Activated CD4-positive, alpha-beta memory T cell treated with anti-CD3 and anti-CD28 coated beads for 36 hours (primary cell): ENCODE measurements around the gene TM4SF18. TPM values are rescaled to one million over a fixed set of nuclear protein-coding genes. Genes with fewer than 3 reads are reported as not detected.

Experiments used
- CTCF ChIA-PET: fragments of 350-600 bp; sonication (Branson Sonifier 250); formaldehyde crosslinking; loops from one replicate; lab custom pipeline; 2021; ENCODE audit warnings: antibody characterized with exemption, inconsistent platforms; lab: Charles Lee
- POLR2A ChIA-PET: fragments of 350-600 bp; sonication (Branson Sonifier 250); formaldehyde crosslinking; loops from one replicate; lab custom pipeline; 2021; ENCODE audit warnings: antibody characterized with exemption; lab: Charles Lee
- DNase-seq: peaks from one replicate; pipeline ENCODE4 v3.0.0-alpha.2; 2020
- H3K27ac Mint-ChIP-seq: one replicate; pipeline ENCODE4 v1.8.0; 2021; ENCODE audit warnings: mixed read lengths
- H3K27me3 Mint-ChIP-seq: one replicate; pipeline ENCODE4 v1.8.0; 2021; ENCODE audit warnings: mixed read lengths
- H3K36me3 Mint-ChIP-seq: one replicate; pipeline ENCODE4 v1.8.0; 2021; ENCODE audit warnings: mixed read lengths
- H3K4me1 Mint-ChIP-seq: one replicate; pipeline ENCODE4 v1.8.0; 2021; ENCODE audit warnings: low read depth, mixed read lengths
- H3K4me3 Mint-ChIP-seq: one replicate; pipeline ENCODE4 v1.8.0; 2021; ENCODE audit warnings: mild to moderate bottlenecking, mixed read lengths
- H3K9me3 Mint-ChIP-seq: one replicate; pipeline ENCODE4 v1.8.0; 2021; ENCODE audit warnings: mixed read lengths
- intact Hi-C: fragments of 100-400 bp; cut with micrococcal nuclease; formaldehyde crosslinking; loops from one replicate; pipeline ENCODE4 v1.15.1; 2023
- total RNA-seq, 2 experiments: library from RNA; stranded (reverse); gene quantifications; one replicate each; pipeline ENCODE4 v1.2.3, GENCODE V29; 2021

The TM4SF18 gene
- total RNA-seq, 2 experiments from 2014 or later = not detected

GRCh38 chr3:149332771-149333170 is 665 bp downstream of the TM4SF18 start:
- intact Hi-C loops = no loop called here
- Mint-ChIP-seq H3K36me3 (no peaks in the 10 kb centered on the region), H3K27ac (no peak overlapping the region), H3K4me3 (no peak overlapping the region), H3K27me3 (peaks cover 9% of the 10 kb centered on the region), H3K9me3 (no peaks in the 10 kb centered on the region), H3K4me1 (no peaks in the 10 kb centered on the region)
- no peak for DNase-seq
- POLR2A ChIA-PET = no interaction called here
- CTCF ChIA-PET = interaction anchor here (0.8 kb wide), 1 partner anchor 25 kb away, joined by 3 read pairs; no protein-coding TSS in a partner anchor

DNA sequence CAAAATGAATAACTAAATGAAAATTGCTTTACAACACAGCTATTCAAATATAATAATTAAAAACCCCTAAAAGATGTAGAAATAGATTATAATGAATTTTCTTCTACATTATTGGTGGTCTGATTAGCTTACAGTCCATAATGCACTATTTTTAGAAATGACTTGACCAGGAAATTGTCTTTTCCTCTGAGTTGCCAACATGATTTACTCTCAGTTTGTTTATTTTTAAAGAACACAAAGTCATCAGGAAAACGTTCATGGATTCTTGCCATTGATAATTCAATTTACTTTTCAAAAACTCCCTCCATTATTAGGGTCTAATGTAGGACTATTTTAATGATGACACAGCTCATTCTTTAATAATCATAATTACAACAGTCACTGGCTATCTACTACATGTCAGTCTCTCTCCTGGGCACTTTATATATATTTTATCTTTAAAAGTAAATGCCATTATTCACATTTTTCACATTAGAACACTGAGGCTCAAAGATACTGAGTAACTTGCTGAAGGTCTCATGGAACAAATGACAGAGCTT is 1.1 kb downstream of the TM4SF18 start:
- H3K4me1 Mint-ChIP-seq = no peaks in the 10 kb centered on the region
- intact Hi-C loops = no loop called here
- DNase-seq = no peak
- peaks cover 9% of the 10 kb centered on the region for H3K27me3 Mint-ChIP-seq
- ChIA-PET CTCF (interaction anchor here (0.7 to 0.8 kb wide), 2 partner anchors 21 to 24 kb away, joined by 3 read pairs; no protein-coding TSS in a partner anchor), POLR2A (no interaction called here)
- no peak overlapping the region for H3K4me3 Mint-ChIP-seq
- no peaks in the 10 kb centered on the region for H3K36me3 Mint-ChIP-seq
- no peaks in the 10 kb centered on the region for H3K9me3 Mint-ChIP-seq
- no peak overlapping the region for H3K27ac Mint-ChIP-seq

DNA sequence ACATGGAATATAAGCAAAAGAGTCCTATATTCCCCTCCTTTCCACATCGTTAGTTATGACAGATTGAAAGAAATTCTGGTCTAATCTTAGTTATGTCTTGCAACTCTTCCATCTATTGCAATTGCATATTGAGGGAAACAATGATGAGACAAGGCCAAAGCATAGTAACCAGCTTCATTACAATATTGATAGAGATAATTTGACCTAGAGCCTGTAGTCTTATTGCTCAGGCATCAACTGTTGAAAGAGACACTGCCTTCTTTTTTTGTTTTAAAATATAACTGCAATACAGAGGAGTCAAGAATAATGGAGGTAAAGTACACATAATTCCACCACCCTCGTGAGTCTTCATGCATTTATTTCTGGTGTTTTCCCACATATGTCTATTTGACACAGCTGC is 2.0 kb downstream of the TM4SF18 start:
- CTCF ChIA-PET = no interaction called here
- Mint-ChIP-seq H3K4me1 (no peaks in the 10 kb centered on the region), H3K36me3 (no peaks in the 10 kb centered on the region), H3K4me3 (no peak overlapping the region), H3K27me3 (peaks cover 9% of the 10 kb centered on the region), H3K27ac (no peak overlapping the region), H3K9me3 (no peaks in the 10 kb centered on the region)
- POLR2A ChIA-PET = no interaction called here
- DNase-seq = no peak
- intact Hi-C loops = no loop called here

DNA sequence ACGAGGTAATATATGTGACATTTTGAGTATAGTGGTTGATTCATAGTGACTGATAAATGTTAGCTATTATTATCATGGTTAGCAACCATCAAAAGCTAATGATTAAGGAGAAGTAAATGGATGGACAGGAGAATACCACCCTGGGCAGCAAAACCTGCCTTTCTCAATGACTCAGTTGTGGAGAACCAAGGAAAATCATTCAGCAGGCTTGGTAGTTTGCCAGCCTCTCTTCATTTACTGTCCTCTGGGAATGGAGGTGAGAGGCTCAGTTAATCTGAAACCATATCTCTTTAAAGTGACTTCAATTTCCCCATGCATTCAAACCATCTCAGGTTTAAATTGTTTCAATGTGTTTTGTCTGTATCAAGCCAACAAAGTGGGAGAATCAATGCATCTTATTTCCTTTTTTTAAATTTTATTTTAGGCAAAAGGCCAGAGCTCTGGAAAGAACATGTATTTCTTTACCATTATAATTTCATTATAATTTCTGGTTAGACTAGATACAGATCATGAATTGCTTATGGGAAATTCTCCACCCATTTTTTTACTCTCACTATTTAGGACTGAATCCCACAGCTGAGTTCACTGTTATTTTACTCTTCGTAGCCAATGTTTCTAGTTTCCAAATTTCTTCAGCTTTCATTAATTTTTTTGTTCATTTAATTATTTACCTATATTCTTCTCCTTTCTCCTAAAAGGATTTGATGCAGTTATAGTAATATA is 2.7 kb downstream of the TM4SF18 start:
- peaks cover 9% of the 10 kb centered on the region for H3K27me3 Mint-ChIP-seq
- DNase-seq = no peak
- intact Hi-C loops = no loop called here
- H3K9me3 Mint-ChIP-seq = no peaks in the 10 kb centered on the region
- H3K27ac Mint-ChIP-seq = no peak overlapping the region
- no peaks in the 10 kb centered on the region for H3K4me1 Mint-ChIP-seq
- ChIA-PET POLR2A (no interaction called here), CTCF (interaction anchor here (0.5 kb wide), 1 partner anchor 42 kb away, joined by 3 read pairs; no protein-coding TSS in a partner anchor)
- H3K4me3 Mint-ChIP-seq = no peak overlapping the region
- no peaks in the 10 kb centered on the region for H3K36me3 Mint-ChIP-seq

DNA sequence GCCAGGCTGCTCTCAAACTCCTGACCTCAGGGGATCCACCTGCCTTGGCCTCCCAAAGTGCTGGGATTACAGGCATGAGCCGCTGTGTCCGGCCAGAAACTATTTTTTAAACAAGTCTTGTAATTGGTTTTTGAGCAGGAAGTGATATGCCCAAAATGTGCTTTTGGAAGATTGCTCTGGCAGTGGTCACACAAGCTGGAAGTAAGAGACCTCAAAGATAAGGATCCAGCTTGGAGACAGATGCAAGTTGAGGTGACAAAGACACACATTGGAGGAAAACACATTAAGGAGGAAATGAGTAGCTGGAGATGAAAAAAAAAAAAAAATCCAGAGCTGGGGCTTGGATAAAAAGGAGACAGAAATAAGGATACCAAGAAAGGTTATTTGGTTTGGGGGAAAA is 6.3 kb downstream of the TM4SF18 start:
- H3K4me1 Mint-ChIP-seq = no peaks in the 10 kb centered on the region
- intact Hi-C loops = no loop called here
- H3K27ac Mint-ChIP-seq = no peak overlapping the region
- H3K4me3 Mint-ChIP-seq = no peak overlapping the region
- H3K36me3 Mint-ChIP-seq = no peaks in the 10 kb centered on the region
- H3K27me3 Mint-ChIP-seq = peaks cover 11% of the 10 kb centered on the region
- POLR2A ChIA-PET = no interaction called here
- no peak for DNase-seq
- CTCF ChIA-PET = no interaction called here
- no peaks in the 10 kb centered on the region for H3K9me3 Mint-ChIP-seq

GRCh38 chr3:149325581-149325980 is 7.9 kb downstream of the TM4SF18 start:
- no peaks in the 10 kb centered on the region for H3K4me1 Mint-ChIP-seq
- POLR2A ChIA-PET = no interaction called here
- DNase-seq = no peak
- CTCF ChIA-PET = no interaction called here
- no peaks in the 10 kb centered on the region for H3K36me3 Mint-ChIP-seq
- H3K27me3 Mint-ChIP-seq = peaks cover 11% of the 10 kb centered on the region
- no peak overlapping the region for H3K27ac Mint-ChIP-seq
- intact Hi-C loops = no loop called here
- no peaks in the 10 kb centered on the region for H3K9me3 Mint-ChIP-seq
- no peak overlapping the region for H3K4me3 Mint-ChIP-seq

DNA sequence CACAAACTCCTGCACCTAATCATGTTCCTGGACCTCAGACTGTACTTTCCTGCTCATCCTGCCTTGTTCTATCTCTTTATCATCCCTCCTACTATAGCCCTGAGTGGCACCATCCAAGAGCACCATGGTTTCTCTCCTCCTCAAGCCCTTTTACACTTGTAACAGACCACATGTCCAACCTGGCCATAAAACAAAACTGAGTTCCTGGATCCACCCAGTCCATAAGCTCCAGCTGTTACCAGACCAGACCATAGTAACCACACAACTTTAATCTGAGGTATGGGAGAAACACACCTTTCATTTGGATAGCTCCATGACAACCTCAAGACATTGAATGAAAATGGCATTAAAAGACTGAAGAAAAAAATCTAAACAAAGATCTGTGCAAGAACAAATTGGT is 9.1 kb downstream of the TM4SF18 start:
- Mint-ChIP-seq H3K9me3 (no peaks in the 10 kb centered on the region), H3K27me3 (peaks cover 6% of the 10 kb centered on the region), H3K36me3 (no peaks in the 10 kb centered on the region), H3K4me3 (no peak overlapping the region), H3K27ac (no peak overlapping the region), H3K4me1 (no peaks in the 10 kb centered on the region)
- DNase-seq = no peak
- ChIA-PET CTCF (no interaction called here), POLR2A (no interaction called here)
- intact Hi-C loops = no loop called here

- H3K36me3 Mint-ChIP-seq = no peaks in the 10 kb centered on the region
- H3K4me1 Mint-ChIP-seq = no peaks in the 10 kb centered on the region
- ChIA-PET POLR2A (no interaction called here), CTCF (no interaction called here)
- intact Hi-C loops = no loop called here
- H3K4me3 Mint-ChIP-seq = no peak overlapping the region
- H3K27ac Mint-ChIP-seq = no peak overlapping the region
- peaks cover 6% of the 10 kb centered on the region for H3K27me3 Mint-ChIP-seq
- no peak for DNase-seq
- no peaks in the 10 kb centered on the region for H3K9me3 Mint-ChIP-seq
Observed at GRCh38 chr3:149321640-149322039, 11.8 kb downstream of the TM4SF18 start.

GRCh38 chr3:149321136-149321535 is 12.3 kb downstream of the TM4SF18 start:
- no peaks in the 10 kb centered on the region for H3K36me3 Mint-ChIP-seq
- H3K4me1 Mint-ChIP-seq = no peaks in the 10 kb centered on the region
- no peak overlapping the region for H3K27ac Mint-ChIP-seq
- DNase-seq = no peak
- POLR2A ChIA-PET = no interaction called here
- H3K4me3 Mint-ChIP-seq = no peak overlapping the region
- CTCF ChIA-PET = no interaction called here
- peaks cover 6% of the 10 kb centered on the region for H3K27me3 Mint-ChIP-seq
- intact Hi-C loops = no loop called here
- H3K9me3 Mint-ChIP-seq = no peaks in the 10 kb centered on the region

DNA sequence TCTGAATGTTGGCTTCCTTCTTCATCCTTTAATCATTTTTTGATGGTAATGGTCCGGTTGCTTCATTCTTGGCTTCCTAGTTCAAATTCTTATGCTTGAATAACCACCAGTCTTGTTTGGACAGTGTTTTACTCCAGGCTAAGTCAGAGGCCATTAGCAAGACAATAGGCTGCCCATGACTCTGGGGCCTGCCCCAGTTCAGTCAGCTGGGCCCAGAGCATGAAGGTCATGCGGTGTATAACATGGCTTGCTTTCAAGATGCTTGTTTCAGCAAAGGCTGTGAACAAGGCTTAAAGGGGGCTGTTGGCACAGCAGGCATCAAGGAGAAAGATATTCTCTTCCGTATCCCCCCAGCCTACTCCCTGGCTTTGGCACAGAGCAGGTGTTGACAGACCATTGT is 13.7 kb downstream of the TM4SF18 start:
- no peak for DNase-seq
- Mint-ChIP-seq H3K4me3 (no peak overlapping the region), H3K9me3 (no peaks in the 10 kb centered on the region), H3K27ac (no peak overlapping the region), H3K27me3 (peaks cover 8% of the 10 kb centered on the region), H3K4me1 (no peaks in the 10 kb centered on the region), H3K36me3 (no peaks in the 10 kb centered on the region)
- POLR2A ChIA-PET = no interaction called here
- intact Hi-C loops = no loop called here
- CTCF ChIA-PET = no interaction called here

- Mint-ChIP-seq H3K9me3 (no peaks in the 10 kb centered on the region), H3K4me1 (no peaks in the 10 kb centered on the region), H3K36me3 (no peaks in the 10 kb centered on the region), H3K4me3 (no peak overlapping the region), H3K27me3 (peaks cover 13% of the 10 kb centered on the region), H3K27ac (no peak overlapping the region)
- intact Hi-C loops = no loop called here
- POLR2A ChIA-PET = no interaction called here
- CTCF ChIA-PET = no interaction called here
- DNase-seq = no peak
Observed at GRCh38 chr3:149317072-149317471, 16.4 kb downstream of the TM4SF18 start.

DNA sequence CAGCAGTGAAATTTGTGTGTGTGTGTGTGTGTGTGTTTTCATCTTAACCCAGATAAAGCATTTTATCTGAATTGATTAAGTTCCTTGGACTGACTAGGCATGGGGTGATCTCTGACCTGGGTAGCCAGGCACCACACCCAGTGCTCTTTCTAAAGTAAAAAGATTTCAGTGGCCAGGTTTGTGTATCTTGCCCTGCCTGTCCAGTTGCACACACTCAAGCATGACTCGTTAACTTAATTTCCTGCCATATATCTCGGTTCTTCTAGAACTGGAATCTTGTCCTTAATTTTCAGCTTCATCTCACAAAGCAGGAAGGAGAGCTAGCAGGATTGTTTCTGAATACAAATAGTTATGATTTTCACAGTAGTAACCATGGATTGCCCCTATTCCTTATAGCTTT is 17.0 kb downstream of the TM4SF18 start:
- no peak overlapping the region for H3K27ac Mint-ChIP-seq
- peaks cover 14% of the 10 kb centered on the region for H3K27me3 Mint-ChIP-seq
- H3K36me3 Mint-ChIP-seq = no peaks in the 10 kb centered on the region
- CTCF ChIA-PET = no interaction called here
- POLR2A ChIA-PET = no interaction called here
- H3K4me3 Mint-ChIP-seq = no peak overlapping the region
- intact Hi-C loops = no loop called here
- DNase-seq = no peak
- no peaks in the 10 kb centered on the region for H3K4me1 Mint-ChIP-seq
- H3K9me3 Mint-ChIP-seq = no peaks in the 10 kb centered on the region

GRCh38 chr3:149315694-149316093 is 17.7 kb downstream of the TM4SF18 start:
- intact Hi-C loops = no loop called here
- Mint-ChIP-seq H3K27ac (no peak overlapping the region), H3K27me3 (peaks cover 17% of the 10 kb centered on the region), H3K9me3 (no peaks in the 10 kb centered on the region), H3K4me1 (no peaks in the 10 kb centered on the region), H3K36me3 (no peaks in the 10 kb centered on the region), H3K4me3 (no peak overlapping the region)
- CTCF ChIA-PET = no interaction called here
- POLR2A ChIA-PET = no interaction called here
- no peak for DNase-seq
